Measurements from ENCODE around the gene DPM2. TPM values are rescaled to one million over a fixed set of nuclear protein-coding genes. Genes with fewer than 3 reads are reported as not detected.

The DPM2 gene
- total RNA-seq, 1 donor from 2014 or later, result 26.2 TPM

DNA sequence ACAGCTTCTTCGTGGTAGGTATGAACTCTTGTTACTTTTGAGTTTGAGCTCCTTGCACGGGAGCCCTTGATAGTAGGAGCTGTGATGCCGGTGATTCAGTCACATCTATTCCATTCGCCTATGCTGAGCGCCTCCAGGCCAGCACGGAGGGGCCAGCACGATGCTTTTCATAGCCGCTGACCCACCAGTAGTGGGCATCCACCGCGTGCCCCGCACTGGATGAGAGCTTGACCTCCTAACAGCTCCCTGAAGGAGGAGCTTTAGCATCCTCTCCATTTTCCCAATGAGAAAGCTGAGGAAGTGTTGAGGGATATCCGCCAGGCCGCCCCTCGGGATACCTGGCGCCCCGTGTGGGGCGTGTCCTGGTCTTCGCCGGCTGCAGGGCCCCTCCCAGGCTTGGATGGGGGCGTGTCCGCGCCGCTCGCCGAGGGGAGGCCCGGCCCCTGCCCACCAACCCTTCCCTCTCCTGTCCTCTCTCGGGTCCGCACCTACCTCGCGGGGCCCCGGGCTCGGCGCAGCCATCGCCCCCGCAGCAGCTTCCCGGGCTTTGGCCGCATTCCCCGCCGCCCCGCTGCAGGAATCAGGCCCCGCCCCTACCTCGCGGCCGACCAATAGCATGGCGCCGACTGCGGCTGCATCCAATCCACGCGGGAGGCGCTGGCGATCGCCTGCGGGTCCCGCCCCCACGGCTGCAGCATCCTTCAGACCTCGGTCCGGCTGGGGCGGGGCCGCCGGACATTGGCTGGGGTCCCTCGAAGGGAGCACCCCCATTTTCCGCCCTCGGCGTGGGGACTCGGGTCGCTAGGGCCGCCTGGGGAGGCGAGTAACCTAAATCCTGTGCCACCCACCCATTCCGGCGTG, 7.2 kb downstream of the DPM2 start, which contains the start of gene PIP5KL1:
TSS of gene PIP5KL1 (minus strand) at position 547 of the 861 bp plus-strand sequence. CDS start at position 522, 25 bp downstream.
- TF ChIP-seq, protein P1, sequence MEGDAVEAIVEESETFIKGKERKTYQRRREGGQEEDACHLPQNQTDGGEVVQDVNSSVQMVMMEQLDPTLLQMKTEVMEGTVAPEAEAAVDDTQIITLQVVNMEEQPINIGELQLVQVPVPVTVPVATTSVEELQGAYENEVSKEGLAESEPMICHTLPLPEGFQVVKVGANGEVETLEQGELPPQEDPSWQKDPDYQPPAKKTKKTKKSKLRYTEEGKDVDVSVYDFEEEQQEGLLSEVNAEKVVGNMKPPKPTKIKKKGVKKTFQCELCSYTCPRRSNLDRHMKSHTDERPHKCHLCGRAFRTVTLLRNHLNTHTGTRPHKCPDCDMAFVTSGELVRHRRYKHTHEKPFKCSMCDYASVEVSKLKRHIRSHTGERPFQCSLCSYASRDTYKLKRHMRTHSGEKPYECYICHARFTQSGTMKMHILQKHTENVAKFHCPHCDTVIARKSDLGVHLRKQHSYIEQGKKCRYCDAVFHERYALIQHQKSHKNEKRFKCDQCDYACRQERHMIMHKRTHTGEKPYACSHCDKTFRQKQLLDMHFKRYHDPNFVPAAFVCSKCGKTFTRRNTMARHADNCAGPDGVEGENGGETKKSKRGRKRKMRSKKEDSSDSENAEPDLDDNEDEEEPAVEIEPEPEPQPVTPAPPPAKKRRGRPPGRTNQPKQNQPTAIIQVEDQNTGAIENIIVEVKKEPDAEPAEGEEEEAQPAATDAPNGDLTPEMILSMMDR (conservative IDR thresholded peaks at IDR 0.05; ENCODE audit: low read depth, low read length), result peak; percentile 12
- DNase-seq (ENCODE audit: low read depth), result no peak

DNA sequence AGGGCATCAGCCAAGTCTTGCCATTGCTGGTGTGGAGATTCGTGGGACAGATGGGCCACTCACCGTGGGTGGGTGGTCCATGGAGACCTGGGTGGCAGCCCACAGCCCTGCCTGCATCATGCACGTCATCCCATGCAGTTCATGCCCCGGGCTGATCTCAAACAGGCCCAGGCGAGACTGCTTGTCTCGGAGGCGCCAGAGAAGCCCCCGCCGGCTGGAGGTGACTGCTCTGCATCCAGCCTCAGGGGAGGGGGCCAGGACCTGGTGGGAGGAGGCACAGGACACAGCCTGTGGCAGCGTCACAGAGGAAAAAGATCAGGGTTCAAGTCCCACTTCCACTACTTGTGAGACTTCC, 8.1 kb downstream of the DPM2 start:
- no peak overlapping the region for H3K4me3 ChIP-seq (ENCODE audit: low read depth, low read length)
- no peak for DNase-seq (ENCODE audit: low read depth)
- TF ChIP-seq, protein P1 (conservative IDR thresholded peaks at IDR 0.05; ENCODE audit: low read depth, low read length), result no peak

More for the DNA sequence above, 7.2 kb downstream of the DPM2 start, which contains the start of gene PIP5KL1:
- H3K4me3 ChIP-seq (ENCODE audit: low read depth, low read length), result peak within 1 kb of the TSS; percentile 59

DNA sequence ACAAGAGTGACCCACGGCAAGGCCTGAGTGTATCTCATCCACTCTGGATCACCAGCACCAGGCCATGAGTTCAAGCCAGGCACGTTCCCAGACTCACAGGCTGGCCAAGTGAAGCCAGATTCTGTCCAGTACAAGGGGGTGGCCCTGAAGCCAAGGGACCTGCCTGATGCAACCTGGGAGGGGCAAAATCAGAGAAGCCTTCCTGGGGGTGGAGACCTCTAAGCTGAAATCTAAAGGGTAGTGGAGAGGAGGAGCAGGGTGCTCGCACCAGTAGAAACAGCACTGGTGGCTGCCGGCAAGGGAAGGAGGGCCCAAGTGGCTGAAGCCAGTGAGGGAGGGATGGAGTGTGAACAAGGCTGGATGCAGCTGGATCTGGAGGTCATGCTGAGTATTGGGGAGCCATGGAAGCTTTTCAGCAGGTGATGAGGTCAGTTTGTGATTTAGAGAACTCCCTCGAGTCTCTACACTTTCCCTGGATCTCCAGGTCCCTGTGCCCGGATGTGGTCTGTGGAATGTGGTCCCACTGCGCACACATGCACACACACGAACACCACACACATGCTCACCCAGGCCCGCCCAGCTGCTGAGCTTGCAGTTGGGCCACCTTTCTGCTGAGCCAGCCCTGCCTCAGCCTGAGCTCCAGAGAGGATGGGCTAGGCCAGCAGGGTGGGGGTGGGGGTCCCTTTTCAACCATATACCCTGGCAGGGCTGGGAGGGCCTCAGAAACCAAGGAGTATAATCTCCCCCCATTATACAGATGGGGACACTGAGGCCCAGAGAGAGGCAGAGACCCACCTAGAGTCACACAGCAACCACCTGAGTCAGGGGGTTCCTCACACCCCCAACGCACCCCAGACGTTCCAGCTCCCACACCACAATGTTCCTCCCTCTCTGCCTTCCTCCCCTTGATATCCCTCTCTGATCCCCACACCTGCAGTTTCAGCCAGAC, 8.7 kb downstream of the DPM2 start:
- H3K4me3 ChIP-seq (ENCODE audit: low read depth, low read length), result no peak overlapping the region
- TF ChIP-seq, protein P1 (conservative IDR thresholded peaks at IDR 0.05; ENCODE audit: low read depth, low read length), result no peak
- DNase-seq (ENCODE audit: low read depth), result no peak

DNA sequence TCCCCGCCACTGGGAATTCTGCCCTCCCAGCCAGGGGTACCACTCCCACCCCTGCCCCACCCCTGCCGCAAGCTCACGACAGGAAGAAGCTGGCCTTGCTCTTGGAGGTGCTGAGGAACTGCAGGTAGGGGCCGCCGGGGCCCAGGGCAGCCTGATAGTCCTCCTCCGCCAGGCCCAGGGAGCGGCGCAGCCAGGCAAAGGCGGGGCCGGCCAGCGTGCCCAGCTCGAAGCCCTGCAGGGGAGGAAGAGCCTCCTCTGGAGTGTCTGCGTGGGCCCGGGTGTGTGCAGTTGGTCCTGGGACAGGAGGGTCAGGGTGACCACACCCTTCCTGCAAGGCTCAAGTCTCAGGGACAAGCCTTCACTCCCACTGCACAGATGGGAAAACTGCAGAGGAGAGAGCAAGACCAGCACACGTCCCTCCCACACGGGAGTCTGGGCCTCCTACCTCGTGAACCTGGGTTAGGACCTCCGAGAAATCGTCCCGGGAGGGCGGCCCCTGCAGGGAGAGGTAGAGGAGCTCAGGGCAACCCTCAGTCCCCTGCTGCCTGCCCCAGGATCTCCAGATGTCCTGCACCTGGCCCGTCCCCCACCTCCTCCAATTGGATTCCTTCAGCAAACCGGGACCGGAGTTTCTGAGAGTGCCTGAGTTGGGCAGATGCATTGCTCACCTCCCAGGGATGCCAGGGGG, 9.5 kb downstream of the DPM2 start:
- no peak overlapping the region for H3K4me3 ChIP-seq (ENCODE audit: low read depth, low read length)
- TF ChIP-seq, protein P1 (conservative IDR thresholded peaks at IDR 0.05; ENCODE audit: low read depth, low read length), result no peak
- no peak for DNase-seq (ENCODE audit: low read depth)

DNA sequence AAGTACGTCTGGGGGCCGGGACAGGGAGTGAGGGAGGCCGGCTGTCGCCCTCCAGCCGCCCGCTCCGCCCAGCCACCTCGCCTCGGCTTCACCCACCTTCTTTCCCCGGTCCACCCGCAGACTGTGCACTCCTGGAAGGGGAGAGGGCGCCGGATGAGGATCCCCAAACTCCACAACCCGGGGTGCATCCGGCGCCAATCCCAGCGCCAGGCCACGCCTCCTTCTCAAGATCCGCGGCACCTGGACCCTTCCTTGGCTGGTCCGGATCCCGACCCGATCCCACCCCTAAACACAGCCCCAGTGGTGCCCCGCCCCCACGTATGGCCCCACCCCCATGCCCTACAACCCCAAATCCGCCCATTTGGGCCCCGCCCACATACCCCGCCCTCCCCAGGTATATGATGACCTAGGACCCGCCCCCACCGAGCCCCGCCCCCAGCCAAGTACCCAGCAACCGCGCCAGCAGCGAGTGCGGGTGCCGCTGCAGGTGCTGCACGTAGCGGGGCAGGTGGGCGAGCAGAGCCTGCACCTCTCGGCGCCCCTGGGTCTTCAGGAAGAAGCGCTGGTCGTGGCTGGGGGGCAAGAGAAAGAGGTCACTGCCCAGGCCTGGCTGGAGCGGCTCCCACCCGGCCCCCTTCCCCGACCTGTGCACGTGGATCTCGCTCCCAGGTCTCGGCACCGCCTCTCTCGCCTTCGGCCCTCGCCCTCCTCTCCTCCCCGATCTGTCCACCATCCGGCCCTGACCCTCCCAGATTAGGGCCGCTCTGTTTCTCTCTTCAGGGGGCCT, 10.3 kb downstream of the DPM2 start:
- peak overlapping the region; percentile 37 for H3K4me3 ChIP-seq (ENCODE audit: low read depth, low read length)
- no peak for DNase-seq (ENCODE audit: low read depth)
- TF ChIP-seq, protein P1 (conservative IDR thresholded peaks at IDR 0.05; ENCODE audit: low read depth, low read length), result no peak

DNA sequence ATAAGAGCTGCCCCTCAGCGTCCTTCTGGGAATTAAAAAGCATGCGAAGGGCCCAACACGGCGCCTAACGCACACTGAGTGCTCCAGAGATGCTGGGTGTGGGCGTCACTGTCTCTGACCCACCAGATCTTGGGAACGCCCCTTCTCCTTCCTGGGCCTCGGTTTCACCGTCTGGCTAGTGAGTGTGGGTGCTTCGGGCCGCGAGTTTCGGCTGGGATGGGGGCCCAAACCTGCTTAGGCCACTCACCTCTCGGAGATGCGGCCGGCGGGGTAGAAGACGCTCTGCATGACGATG, 10.8 kb downstream of the DPM2 start:
- H3K4me3 ChIP-seq (ENCODE audit: low read depth, low read length), result peak overlapping the region; percentile 37
- TF ChIP-seq, protein P1 (conservative IDR thresholded peaks at IDR 0.05; ENCODE audit: low read depth, low read length), result no peak
- no peak for DNase-seq (ENCODE audit: low read depth)

Data from epithelial cell of proximal tubule (primary cell).